HUDEP-2 (cell line): ENCODE results near the gene SH3GL3.

ENCODE experiments used
- DNase-seq, 76 experiments: peaks; one replicate each; lab custom pipeline; 2025; ENCODE audit not compliant: unreplicated experiment in 76 of 76; lab: John Stamatoyannopoulos, UW

The SH3GL3 gene, protein sequence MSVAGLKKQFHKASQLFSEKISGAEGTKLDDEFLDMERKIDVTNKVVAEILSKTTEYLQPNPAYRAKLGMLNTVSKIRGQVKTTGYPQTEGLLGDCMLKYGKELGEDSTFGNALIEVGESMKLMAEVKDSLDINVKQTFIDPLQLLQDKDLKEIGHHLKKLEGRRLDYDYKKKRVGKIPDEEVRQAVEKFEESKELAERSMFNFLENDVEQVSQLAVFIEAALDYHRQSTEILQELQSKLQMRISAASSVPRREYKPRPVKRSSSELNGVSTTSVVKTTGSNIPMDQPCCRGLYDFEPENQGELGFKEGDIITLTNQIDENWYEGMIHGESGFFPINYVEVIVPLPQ

DNA sequence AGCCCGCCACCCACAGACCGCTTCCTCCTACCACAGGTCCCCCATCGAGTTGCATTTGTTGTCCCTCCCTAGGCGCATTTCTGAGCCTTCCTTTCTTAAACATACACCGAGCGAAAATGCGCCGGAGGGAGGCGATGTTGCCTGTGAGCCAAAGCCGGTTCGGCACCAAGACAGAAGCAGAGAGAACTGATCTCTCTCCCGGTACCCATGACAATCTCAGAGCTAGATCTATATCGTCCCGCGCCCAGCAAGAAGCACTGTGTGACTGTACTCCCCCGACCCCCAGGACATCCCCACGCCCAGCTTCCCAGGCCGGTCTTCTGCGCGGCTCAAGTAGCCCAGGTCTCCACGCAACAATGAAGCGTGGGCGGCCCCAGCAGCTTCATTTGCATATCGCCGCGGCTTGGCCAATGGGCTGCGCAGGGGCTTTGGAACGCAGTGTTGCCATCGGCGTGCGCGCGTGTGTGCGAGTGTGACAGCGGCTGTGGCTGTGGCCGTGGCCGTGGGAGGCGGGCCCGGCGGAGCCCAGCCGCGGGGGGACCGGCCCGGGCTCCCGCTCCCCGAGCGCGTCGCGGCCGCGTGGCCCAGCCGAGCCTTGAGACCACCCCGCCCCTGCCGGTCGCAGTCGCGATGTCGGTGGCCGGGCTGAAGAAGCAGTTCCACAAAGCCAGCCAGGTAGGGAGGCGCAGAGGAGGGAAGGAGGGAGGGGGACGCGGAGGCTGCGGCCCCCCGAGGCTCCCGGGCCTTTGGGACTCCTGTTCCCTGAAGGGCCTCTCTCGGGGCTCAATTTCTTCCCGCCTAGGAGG, at the start of gene SH3GL3:
Gene SH3GL3, plus strand, starts transcription at position 438 of the 806 bp plus-strand sequence. Its CDS starts 193 bp downstream, at position 631.
- peak in 61 of 76 experiments; percentile 6 to 74 (median 47) for DNase-seq

DNA sequence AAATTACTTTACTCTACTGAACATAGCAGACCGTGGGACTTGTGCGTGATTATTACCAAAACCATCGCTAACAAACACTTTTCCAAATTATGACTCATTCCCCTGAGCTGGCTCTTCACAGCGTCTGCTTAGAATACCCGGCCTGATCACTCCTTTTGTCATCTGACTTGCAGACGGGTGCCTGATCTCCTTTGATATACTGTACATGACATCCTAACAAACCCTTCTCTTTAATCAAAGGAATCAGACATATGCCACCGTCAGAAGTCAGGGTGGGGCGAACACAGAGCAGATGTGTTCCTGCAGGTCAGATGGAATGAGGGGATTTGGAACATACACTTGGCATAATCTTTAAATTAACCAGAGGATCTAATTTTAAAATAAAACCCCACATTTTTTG, 48.5 kb upstream of the SH3GL3 start:
- DNase-seq, result no peak

DNA sequence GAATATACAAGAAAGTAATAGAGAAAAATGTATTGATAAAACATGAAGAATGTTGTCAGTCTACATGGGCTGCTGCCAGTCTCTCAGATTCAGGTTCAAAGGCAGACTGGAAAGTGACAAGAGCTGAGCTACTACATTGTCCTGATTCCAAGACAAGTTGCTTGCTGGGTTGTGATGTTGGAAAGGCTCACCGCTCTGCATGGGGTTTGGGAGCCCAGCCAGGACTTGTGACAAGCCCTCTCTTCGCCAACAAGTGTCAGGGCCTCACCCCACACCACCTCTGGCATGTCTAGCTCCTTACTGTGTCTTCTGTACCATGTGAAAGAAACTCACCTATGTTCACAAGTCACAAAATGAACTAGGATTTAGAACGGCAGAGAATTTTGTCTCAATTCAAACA, 43.0 kb upstream of the SH3GL3 start:
- no peak for DNase-seq

DNA sequence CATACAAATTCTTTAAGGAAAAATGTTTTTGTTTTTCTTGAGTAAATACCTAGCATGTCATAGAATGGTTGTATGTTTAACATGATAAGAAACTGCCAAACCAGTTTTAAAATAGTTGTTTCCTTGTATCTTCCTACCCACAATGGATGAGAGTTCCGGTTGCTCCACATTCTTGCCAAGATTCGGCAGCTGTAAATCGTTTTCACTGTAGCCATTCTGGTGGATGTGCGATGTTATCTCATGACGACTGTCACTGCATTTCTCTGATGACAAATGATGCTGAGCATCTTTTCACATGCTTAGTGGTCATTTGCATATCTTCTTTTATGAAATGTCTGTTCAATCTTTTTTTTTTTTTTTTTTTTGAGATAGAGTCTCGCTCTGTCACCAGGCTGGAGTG, 36.6 kb upstream of the SH3GL3 start:
- DNase-seq, result no peak

DNA sequence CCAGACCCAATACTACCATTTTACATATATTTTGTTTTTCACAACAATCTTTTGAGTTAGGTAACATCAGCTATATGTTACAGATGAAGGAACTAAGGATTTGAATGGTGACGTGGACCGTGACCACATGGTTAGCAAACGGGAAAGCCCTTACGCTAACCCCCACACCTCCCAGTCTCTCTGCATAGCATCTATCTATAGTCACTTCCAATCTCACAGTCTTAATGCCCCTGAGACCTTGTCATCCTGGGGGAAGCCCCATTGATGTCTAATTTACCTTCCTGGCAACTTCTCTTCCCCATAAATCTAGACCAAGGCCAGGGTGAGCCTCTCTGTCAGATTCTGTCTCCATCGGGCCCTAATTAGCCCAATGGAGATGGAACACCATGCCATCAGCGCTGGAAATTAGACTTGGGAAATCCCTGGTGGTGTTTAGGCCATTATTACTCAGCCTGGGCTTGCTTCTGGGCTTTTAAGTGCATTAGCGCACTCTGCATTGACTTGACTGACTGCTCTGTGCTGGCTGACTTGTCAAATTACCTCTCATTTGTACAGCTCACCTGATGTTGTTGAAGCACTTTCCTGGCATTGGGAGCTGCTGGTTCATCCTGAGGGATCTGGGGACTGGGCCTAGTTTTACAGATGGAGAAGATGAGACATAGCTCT, 34.0 kb upstream of the SH3GL3 start:
- no peak for DNase-seq

DNA sequence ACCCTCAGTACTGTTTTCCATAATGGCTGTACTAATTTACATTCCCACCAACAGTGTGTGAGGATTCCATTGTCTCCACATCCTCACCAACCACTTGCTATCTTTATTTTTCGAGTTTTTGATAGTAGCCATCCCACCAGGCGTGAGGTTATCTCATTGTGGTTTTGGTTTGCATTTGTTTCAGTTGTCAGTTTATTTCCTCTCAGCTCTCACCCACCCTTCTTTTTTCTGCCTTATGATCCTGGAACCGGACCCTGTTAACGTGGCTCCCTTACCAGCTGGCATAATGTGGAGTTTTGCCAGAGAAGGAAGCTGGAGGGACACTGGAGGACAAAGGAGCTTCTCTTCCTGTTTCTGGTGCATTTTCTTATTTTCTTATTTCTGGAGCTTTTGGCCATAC, 25.1 kb upstream of the SH3GL3 start:
- DNase-seq, result no peak

DNA sequence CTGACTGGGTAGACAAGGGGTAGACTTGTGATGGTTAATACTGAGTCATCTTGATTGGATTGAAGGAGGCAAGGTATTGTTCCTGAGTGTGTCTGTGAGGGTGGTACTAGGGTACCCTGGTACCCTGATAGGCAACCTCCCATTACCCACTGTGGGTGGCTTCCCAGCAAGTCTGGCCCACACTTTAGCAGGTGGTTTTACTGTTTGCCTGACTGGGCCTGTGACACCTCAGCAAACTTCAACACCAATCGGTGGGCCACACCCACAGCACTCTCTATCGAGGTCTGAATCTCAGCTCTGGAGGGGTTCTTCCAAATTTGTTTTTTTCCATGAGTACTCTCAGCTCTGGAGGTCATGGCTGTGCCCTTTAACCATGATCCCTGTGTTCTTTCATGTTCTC, 24.6 kb upstream of the SH3GL3 start:
- DNase-seq, result no peak

DNA sequence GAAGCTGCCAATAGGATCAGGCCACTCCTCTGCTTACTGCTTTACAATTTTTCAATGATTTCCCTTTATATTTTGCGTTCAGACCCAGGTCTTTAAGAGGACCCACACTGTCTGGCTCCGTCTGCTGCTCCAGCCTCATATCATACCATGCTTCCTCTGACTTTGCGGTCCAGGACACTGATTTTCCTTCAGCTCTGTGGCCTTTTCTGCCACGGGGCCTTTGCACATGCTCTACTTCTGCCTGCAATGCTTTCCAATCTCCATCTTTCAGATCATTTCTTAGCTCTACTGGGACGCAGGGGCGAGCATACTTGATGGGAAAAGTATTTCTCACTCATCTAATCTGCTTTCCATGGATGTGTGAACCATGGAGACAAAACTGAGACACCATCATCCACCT, 23.0 kb upstream of the SH3GL3 start:
- no peak for DNase-seq

DNA sequence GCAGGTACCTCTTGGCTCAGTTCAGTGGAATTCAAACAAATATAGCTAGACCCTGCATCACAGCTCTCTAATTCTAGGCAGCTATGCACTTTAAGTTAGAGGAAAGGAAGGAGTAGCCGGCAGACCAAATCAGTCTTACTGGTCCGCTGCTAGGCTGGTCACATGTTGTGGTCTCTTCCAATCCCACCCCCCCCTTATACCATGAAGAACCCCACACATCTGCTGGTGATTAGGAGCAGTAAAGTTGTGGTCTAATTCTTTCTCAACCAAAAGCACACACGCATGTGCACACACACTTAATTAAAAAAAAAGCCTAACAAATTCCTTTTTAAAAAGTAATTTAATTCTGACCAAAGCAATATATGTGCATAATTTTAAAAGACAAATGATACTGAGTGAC, 16.7 kb upstream of the SH3GL3 start:
- no peak for DNase-seq

DNA sequence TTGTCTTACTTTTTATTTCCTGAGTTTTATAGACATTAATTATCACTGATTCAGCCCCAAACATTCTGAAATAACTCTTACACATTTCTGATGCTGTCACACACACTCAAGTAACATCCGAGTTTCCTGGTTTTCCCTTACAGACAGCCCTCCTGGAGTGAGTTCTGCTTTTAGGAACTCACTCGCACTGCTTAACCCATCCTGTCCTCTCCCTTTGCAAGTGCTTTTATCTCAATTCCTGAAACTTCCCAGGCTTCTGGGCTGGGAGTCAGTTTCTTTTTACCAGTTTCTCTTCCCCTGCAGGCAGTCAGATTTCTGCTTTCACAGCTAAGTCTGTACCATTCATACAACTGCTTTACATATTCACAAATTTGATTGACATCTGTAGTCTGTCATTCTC, 15.6 kb upstream of the SH3GL3 start:
- no peak for DNase-seq

DNA sequence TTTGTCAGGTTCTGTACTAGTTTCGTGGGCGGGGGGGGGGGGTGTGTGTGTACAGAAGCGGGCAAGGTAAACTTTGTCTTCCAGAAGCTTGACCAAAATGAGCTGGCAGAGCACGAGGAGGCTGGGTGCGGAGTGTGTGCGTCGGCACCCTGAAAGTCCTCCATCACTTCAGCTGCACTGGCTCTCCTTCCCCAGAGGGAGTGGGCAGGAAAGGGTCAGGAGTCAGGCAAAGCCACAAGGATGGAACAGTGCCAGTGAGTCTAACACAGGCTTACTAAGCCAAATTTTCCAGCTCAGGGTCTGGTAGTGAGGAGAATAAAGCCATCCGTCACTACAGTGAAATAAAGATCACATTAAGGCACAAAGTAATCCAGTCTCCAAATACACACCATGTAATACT, 11.9 kb upstream of the SH3GL3 start:
- no peak for DNase-seq

DNA sequence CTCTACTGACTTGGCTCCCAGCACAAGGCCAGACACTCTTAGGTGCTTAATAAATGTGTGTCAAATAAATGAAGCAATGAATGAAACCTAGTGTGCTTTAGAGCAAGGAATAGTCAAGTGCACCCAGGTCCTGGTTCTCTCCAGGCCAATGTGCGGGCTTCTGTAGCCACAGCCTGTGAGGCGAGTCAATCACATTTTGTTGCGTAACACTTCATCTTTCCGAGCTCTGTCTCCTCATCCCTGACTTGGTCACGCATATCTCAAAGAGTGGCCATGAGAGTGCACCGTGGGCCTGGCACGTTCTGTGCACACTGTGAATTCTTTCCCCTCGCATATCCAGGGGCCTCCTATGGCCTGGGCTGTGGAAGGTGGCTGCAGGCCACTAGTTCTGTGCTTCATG, 11.4 kb upstream of the SH3GL3 start:
- DNase-seq, result no peak

DNA sequence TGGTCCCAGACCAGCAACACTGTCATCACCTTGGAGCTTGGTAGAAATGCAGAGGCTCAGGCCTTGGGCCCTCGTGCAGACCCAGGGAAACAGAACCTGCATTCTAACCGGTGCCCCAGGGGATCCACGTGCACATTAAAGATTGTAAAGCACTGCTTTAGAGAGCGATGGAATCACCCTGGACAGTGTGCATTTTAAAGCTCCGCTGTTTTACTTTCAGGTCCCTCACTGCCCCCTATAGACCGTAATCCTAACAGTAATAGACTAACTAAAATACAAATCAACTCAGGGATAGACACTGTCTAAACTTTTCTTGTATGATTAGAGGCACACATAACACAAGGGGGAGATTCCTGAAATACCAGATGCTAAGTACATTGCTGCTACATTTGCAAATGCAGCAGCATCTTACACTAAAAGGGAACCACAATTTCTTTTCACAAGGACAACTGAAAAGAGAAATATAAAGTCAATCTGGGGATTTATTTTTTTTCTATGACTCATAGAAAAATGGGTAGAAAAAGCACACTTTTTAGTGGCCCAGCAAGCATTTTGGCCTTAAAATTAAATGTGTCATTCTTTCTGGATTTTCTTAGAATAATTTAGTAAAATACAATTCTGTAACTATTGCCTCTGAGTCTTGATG, 10.5 kb upstream of the SH3GL3 start:
- peak in 8 of 76 experiments; percentile 1 to 15 (median 9) for DNase-seq

DNA sequence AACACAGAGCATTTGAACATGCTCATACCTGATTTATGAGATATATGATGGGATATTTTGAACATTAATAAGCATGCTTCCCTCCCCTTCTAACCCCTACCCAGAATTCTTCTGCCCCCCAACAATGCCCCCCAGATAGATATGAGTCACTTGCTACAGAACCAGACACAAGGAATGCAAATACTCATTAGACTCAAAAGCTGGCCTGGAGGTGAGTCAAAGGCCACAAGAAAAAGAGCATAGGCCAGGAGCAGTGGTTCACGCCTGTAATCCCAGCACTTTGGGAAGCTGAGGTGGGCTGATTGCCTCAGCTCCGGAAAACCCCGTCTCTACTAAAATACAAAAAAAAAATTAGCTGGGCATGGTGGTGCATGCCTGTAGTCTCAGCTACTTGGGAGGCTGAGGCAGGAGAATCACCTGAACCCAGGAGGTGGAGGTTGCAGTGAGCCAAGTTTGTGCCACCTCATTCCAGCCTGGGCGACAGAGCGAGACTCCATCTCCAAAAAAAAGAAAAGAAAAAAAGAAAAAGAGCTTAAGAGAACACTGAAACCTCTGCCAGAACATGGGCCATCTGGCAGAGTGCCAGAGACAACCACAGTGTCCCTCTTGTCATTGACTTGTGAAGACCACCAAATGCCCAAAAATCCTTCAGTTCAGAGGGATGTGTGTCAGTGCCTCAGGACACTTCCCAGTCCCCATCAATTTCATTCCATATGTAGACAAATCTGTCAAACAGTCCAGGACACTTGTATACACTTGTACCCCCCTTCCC, 3.9 kb upstream of the SH3GL3 start:
- DNase-seq, result no peak

DNA sequence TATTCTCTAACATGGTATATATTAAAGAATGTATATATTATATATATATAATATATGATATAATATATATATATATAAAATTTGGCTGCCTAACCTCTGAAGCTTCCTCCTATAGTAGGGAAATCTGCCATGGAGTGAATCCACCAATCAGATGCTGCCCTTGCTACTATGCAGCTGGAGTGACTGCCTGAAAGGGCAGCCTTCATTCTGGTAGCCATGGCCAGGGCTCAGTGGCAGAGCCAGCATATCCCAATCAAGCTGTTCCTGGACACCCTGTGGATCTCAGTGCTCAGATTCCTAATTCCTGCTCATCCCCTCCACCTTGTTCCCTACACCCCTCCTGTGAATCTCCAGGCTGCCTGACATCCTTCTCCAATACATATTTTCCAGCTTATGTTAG, 2.2 kb upstream of the SH3GL3 start:
- no peak for DNase-seq

DNA sequence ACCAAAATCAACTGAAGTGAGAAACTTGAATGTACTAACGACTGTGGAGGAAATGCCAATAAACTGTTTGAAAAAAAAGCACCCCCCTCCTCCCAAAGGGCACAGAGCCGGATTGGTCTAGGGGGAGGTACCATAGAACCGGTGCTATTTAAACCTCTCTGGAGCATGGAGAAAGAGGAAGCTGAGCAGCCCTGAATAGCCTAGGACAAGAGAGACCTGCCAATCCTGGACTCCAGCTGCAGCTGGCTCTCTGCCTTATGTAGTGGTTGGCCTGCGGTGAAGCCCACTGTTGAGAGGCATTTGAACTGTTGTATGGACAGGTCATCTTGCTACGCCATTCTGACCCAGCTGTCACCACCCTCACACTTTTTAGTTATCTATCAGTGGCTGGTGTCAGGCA, 1.5 kb upstream of the SH3GL3 start:
- DNase-seq, result no peak

DNA sequence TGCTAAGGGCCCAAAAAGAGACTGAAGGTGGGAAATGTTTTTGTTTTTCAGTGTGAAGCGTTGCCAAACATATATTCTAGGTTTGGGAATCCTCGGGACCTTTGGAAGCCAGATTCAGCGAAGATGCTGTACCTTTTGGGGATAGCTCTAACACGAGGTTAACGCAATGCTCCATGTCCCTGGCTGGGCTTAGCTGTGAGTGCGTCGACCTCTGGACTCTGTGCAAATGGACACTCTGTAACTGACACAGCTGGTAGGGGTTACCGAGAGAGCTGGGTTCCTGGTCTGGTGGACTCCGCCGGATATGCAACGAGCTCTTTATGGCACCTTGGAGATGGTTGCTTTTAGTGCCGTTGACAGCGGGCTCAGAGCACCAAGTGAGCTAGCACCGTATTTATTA, 724 bp upstream of the SH3GL3 start:
- DNase-seq, result no peak

DNA sequence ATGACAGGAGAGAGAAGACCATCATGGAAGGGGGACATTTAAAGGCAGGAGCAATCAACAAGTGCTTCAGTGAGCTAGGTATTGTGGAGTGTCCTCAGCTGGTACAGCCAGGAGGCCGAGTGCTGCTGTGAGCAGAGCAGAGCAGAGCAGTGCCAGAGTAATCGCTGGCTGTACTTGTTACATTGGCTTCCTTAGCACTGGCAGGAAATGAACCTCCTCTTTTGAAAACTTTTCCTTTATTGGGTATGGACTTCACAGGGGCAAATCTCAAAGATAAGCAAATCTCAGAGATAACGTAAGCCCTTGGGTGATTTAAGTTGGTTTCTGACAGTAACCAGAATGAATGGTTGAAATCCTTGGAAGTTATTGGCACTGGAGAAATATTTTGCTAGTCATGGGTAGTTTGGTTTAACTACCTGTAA, 2.1 kb downstream of the SH3GL3 start:
- no peak for DNase-seq

DNA sequence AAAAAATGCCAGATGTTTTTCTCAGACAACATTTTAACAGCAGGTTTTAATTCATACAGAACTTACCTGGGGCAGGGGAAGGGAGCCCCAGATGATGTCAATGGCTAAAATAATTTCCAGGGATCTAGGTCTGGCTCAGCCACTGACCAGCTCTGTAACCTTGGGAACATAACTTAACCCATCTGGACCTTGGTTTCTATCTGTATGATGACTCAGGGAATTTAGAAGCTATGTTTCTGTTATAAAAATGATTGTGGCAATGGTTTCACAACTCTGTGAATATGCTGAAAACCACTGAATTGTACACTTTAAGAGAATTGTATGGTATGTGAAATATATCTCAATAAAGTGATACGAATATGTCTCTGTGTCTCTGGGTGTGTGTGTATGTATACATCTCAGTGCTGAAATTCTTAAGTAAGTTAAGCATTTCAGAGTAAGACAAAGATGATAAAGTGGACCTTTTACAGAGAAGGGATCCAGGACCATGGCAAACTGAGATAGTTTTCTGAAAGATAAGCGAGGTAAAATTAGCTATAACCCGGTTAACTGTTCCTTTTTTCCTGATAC, 2.9 kb downstream of the SH3GL3 start:
- no peak for DNase-seq

DNA sequence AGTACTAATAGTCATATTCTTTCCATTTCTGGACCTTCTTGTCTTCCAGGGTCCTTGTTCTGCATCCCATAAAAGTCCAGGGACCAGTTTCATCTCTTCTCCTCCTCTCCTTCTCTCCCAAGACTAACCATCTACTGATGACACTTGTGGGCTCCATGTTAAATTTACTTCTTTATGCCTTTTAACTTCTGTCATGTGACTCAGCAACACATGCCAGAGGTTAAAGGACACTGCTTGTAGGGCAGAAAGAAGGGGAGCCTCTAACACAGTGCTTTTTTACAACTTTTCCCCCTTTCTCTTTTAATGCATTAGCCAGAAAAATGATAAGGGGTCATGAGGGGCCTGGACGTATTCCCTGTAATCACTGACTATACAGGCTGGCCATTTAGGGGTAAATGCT, 10.0 kb downstream of the SH3GL3 start:
- DNase-seq, result no peak
